Measurements from ENCODE around the gene LYZL2.
"Not testable (repeated sequence)": the region's sequence is repeated elsewhere in the genome, so short reads cannot be mapped to it uniquely, and the experiment has no call there.

Gene LYZL2

GRCh38 chr10:30630571-30630970, 1.0 kb upstream of the LYZL2 start:
- TF ChIP-seq POLR2AphosphoS5 (IDR thresholded peaks at IDR 0.05; ENCODE audit: low read depth), result no peak
- TF ChIP-seq, protein P1, sequence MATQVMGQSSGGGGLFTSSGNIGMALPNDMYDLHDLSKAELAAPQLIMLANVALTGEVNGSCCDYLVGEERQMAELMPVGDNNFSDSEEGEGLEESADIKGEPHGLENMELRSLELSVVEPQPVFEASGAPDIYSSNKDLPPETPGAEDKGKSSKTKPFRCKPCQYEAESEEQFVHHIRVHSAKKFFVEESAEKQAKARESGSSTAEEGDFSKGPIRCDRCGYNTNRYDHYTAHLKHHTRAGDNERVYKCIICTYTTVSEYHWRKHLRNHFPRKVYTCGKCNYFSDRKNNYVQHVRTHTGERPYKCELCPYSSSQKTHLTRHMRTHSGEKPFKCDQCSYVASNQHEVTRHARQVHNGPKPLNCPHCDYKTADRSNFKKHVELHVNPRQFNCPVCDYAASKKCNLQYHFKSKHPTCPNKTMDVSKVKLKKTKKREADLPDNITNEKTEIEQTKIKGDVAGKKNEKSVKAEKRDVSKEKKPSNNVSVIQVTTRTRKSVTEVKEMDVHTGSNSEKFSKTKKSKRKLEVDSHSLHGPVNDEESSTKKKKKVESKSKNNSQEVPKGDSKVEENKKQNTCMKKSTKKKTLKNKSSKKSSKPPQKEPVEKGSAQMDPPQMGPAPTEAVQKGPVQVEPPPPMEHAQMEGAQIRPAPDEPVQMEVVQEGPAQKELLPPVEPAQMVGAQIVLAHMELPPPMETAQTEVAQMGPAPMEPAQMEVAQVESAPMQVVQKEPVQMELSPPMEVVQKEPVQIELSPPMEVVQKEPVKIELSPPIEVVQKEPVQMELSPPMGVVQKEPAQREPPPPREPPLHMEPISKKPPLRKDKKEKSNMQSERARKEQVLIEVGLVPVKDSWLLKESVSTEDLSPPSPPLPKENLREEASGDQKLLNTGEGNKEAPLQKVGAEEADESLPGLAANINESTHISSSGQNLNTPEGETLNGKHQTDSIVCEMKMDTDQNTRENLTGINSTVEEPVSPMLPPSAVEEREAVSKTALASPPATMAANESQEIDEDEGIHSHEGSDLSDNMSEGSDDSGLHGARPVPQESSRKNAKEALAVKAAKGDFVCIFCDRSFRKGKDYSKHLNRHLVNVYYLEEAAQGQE (IDR thresholded peaks at IDR 0.05; ENCODE audit: insufficient replicate concordance, low read depth), result no peak
- TF ChIP-seq SPI1 (IDR thresholded peaks at IDR 0.05; ENCODE audit: borderline replicate concordance, low read depth), result no peak
- TF ChIP-seq, protein P2, sequence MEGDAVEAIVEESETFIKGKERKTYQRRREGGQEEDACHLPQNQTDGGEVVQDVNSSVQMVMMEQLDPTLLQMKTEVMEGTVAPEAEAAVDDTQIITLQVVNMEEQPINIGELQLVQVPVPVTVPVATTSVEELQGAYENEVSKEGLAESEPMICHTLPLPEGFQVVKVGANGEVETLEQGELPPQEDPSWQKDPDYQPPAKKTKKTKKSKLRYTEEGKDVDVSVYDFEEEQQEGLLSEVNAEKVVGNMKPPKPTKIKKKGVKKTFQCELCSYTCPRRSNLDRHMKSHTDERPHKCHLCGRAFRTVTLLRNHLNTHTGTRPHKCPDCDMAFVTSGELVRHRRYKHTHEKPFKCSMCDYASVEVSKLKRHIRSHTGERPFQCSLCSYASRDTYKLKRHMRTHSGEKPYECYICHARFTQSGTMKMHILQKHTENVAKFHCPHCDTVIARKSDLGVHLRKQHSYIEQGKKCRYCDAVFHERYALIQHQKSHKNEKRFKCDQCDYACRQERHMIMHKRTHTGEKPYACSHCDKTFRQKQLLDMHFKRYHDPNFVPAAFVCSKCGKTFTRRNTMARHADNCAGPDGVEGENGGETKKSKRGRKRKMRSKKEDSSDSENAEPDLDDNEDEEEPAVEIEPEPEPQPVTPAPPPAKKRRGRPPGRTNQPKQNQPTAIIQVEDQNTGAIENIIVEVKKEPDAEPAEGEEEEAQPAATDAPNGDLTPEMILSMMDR (IDR thresholded peaks at IDR 0.05; ENCODE audit: insufficient read depth, low read length), result no peak
- no peak for TF ChIP-seq GABPA (IDR thresholded peaks at IDR 0.05; ENCODE audit: low read depth)
- Histone ChIP-seq H3K4me3 (replicated peaks; ENCODE audit: insufficient read depth, low read length) (no peak overlapping the region), H3K27ac (replicated peaks) (no peak overlapping the region), H3K27me3 (ENCODE audit: insufficient read depth, poor library complexity, severe bottlenecking) (no peaks in the 10 kb centered on the region)
- DNase-seq (ENCODE audit: low read depth in 1 of 2, low spot score in 1 of 2), result peak in 1 of 2 experiments; percentile 3

DNA sequence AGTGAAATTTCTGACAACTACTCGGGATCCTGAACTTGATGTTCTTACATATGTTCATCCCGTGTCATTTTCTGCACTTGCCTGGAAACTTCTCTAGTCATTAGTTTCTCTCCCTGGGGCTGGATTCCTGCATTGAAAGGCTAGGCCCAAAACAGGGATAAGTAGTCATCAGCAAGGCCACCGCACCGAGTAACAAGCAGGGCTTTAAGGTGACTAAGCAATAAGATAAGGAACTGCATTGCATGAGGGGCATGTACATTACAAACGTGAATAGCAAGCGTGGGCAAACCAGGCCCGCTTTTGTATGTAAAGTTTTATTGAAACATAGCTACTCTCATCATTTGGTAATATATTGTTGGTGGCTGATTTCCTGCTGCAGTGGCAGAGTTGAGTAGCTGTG, 977 bp downstream of the LYZL2 start:
- not testable (repeated sequence) for DNase-seq (ENCODE audit: low read depth in 1 of 2, low spot score in 1 of 2); H3K4me3 ChIP-seq (replicated peaks; ENCODE audit: insufficient read depth, low read length); H3K27ac ChIP-seq (replicated peaks); H3K27me3 ChIP-seq (ENCODE audit: insufficient read depth, poor library complexity, severe bottlenecking)

GRCh38 chr10:30626837-30627236, 2.7 kb downstream of the LYZL2 start:
- not testable (repeated sequence) for H3K4me3 ChIP-seq (replicated peaks; ENCODE audit: insufficient read depth, low read length); H3K27ac ChIP-seq (replicated peaks); DNase-seq (ENCODE audit: low read depth in 1 of 2, low spot score in 1 of 2); H3K27me3 ChIP-seq (ENCODE audit: insufficient read depth, poor library complexity, severe bottlenecking)

DNA sequence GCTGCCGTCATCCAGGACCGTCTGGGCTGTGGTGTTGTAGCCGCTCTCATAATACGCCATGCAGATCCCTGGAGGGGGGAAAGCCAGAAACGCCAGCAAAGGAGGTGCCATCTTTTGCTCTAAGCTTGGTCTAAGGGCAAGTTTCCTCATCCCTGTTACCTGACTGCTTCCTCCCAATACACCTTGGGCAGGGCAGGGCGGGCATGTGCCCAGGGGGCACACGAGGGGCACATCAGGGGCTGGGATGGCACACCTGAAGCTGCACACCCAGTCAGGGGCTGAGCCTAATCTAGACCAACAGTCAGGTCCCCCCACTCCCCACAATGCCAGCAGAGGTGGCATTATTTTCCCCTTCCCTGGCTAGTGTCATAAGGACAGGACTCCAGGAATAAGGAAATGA, 3.4 kb downstream of the LYZL2 start:
- H3K27me3 ChIP-seq (ENCODE audit: insufficient read depth, poor library complexity, severe bottlenecking); DNase-seq (ENCODE audit: low read depth in 1 of 2, low spot score in 1 of 2); H3K4me3 ChIP-seq (replicated peaks; ENCODE audit: insufficient read depth, low read length); H3K27ac ChIP-seq (replicated peaks): not testable (repeated sequence)

- Histone ChIP-seq H3K27ac (replicated peaks) (no peak overlapping the region), H3K4me3 (replicated peaks; ENCODE audit: insufficient read depth, low read length) (no peak overlapping the region), H3K27me3 (ENCODE audit: insufficient read depth, poor library complexity, severe bottlenecking) (peaks cover 3% of the 10 kb centered on the region)
- DNase-seq (ENCODE audit: low read depth in 1 of 2, low spot score in 1 of 2), result no peak
- TF ChIP-seq, protein P1 (IDR thresholded peaks at IDR 0.05; ENCODE audit: insufficient replicate concordance, low read depth), result no peak
- TF ChIP-seq, protein P2 (IDR thresholded peaks at IDR 0.05; ENCODE audit: insufficient read depth, low read length), result no peak
- no peak for TF ChIP-seq GABPA (IDR thresholded peaks at IDR 0.05; ENCODE audit: low read depth)
- TF ChIP-seq POLR2AphosphoS5 (IDR thresholded peaks at IDR 0.05; ENCODE audit: low read depth), result no peak
Measured at GRCh38 chr10:30625080-30625479, 4.5 kb downstream of the LYZL2 start.

Data from HL-60 (cell line).